Ectodermal cell (in vitro differentiated cells): ENCODE measurements around the gene SLC6A9.

Experiments
- H3K27ac ChIP-seq: 2 replicates; pipeline ENCODE4 v1.7.0; 2013; ENCODE audit warnings: mild to moderate bottlenecking, low read depth, low read length; ENCODE audit not compliant: insufficient read depth, poor library complexity, severe bottlenecking
- H3K27me3 ChIP-seq: 2 replicates; pipeline ENCODE4 v1.7.0; 2013; ENCODE audit warnings: mild to moderate bottlenecking, low read length; ENCODE audit not compliant: insufficient read depth, control insufficient read depth, poor library complexity, severe bottlenecking
- H3K36me3 ChIP-seq: one replicate; pipeline ENCODE4 v1.7.0; 2013; ENCODE audit warnings: low read length; ENCODE audit not compliant: control insufficient read depth, insufficient read depth
- H3K4me1 ChIP-seq: one replicate; pipeline ENCODE4 v1.7.0; 2013; ENCODE audit warnings: low read length; ENCODE audit not compliant: control insufficient read depth, insufficient read depth
- H3K4me3 ChIP-seq: 2 replicates; pipeline ENCODE4 v1.7.0; 2013; ENCODE audit warnings: low read depth, low read length, control low read depth; ENCODE audit not compliant: insufficient read depth
- H3K9me3 ChIP-seq: 2 replicates; pipeline ENCODE4 v1.7.0; 2013; ENCODE audit warnings: mild to moderate bottlenecking, low read length, moderate library complexity; ENCODE audit not compliant: control insufficient read depth
- WGBS, 2 experiments: methylation state at CpG; one replicate each; pipeline ENCODE4 v1.1.7; 2013; ENCODE audit warnings: missing lambda C conversion rate in 2 of 2; 5-methylcytosine and 5-hydroxymethylcytosine counted together

The SLC6A9 gene

GRCh38 chr1:43962324-43962723 lies 68.9 kb downstream of the SLC6A9 start:
- no peak overlapping the region for H3K4me3 ChIP-seq
- 90% methylated on average over 2 of the region's 2 CpGs for WGBS, 2 experiments
- H3K9me3 ChIP-seq = no peaks in the 10 kb centered on the region
- no peaks in the 10 kb centered on the region for H3K27me3 ChIP-seq
- no peaks in the 10 kb centered on the region for H3K4me1 ChIP-seq
- no peak overlapping the region for H3K27ac ChIP-seq
- peaks cover 8% of the 10 kb centered on the region for H3K36me3 ChIP-seq

GRCh38 chr1:43961692-43962091 lies 69.6 kb downstream of the SLC6A9 start:
- Histone ChIP-seq H3K27me3 (no peaks in the 10 kb centered on the region), H3K27ac (no peak overlapping the region), H3K9me3 (no peaks in the 10 kb centered on the region), H3K4me1 (no peaks in the 10 kb centered on the region), H3K4me3 (no peak overlapping the region), H3K36me3 (peaks cover 10% of the 10 kb centered on the region)
- WGBS, 2 experiments = 93 to 96% methylated on average over 3 of the region's 3 CpGs

GRCh38 chr1:43960798-43961197 lies 70.5 kb downstream of the SLC6A9 start:
- Histone ChIP-seq H3K4me3 (no peak overlapping the region), H3K4me1 (no peaks in the 10 kb centered on the region), H3K27ac (no peak overlapping the region), H3K27me3 (no peaks in the 10 kb centered on the region), H3K9me3 (no peaks in the 10 kb centered on the region), H3K36me3 (peaks cover 10% of the 10 kb centered on the region)
- WGBS, 2 experiments = 94 to 95% methylated on average over 8 of the region's 8 CpGs

- Histone ChIP-seq H3K27ac (no peak overlapping the region), H3K4me1 (peaks cover under 1% of the 10 kb centered on the region), H3K4me3 (no peak overlapping the region), H3K9me3 (no peaks in the 10 kb centered on the region), H3K36me3 (peaks cover 10% of the 10 kb centered on the region), H3K27me3 (no peaks in the 10 kb centered on the region)
- WGBS, 2 experiments = 92 to 94% methylated on average over 9 of the region's 9 CpGs
These were observed 72.7 kb downstream of the SLC6A9 start for GRCh38 chr1:43958351-43959255.

GRCh38 chr1:43957407-43958040 lies 73.7 kb downstream of the SLC6A9 start:
- 93 to 94% methylated on average over 7 of the region's 7 CpGs for WGBS, 2 experiments
- Histone ChIP-seq H3K9me3 (no peaks in the 10 kb centered on the region), H3K4me1 (peaks cover 6% of the 10 kb centered on the region), H3K36me3 (peaks cover 10% of the 10 kb centered on the region), H3K27ac (no peak overlapping the region), H3K4me3 (no peak overlapping the region), H3K27me3 (no peaks in the 10 kb centered on the region)

GRCh38 chr1:43956234-43956633 lies 75.0 kb downstream of the SLC6A9 start:
- H3K27ac ChIP-seq = no peak overlapping the region
- H3K4me1 ChIP-seq = peaks cover 6% of the 10 kb centered on the region
- 94 to 95% methylated on average over 8 of the region's 8 CpGs for WGBS, 2 experiments
- H3K4me3 ChIP-seq = no peak overlapping the region
- H3K27me3 ChIP-seq = no peaks in the 10 kb centered on the region
- H3K9me3 ChIP-seq = no peaks in the 10 kb centered on the region
- H3K36me3 ChIP-seq = peaks cover 10% of the 10 kb centered on the region

- Histone ChIP-seq H3K36me3 (peaks cover 10% of the 10 kb centered on the region), H3K4me3 (no peak overlapping the region), H3K9me3 (no peaks in the 10 kb centered on the region), H3K27me3 (no peaks in the 10 kb centered on the region), H3K27ac (no peak overlapping the region), H3K4me1 (peaks cover 6% of the 10 kb centered on the region)
- WGBS, 2 experiments = 89 to 92% methylated on average over 5 of the region's 5 CpGs
These were observed 77.2 kb downstream of the SLC6A9 start for GRCh38 chr1:43954036-43954435.

GRCh38 chr1:43953361-43953760 lies 77.9 kb downstream of the SLC6A9 start:
- Histone ChIP-seq H3K27ac (no peak overlapping the region), H3K4me3 (no peak overlapping the region), H3K27me3 (no peaks in the 10 kb centered on the region), H3K4me1 (peaks cover 6% of the 10 kb centered on the region), H3K36me3 (peaks cover 5% of the 10 kb centered on the region), H3K9me3 (no peaks in the 10 kb centered on the region)
- 91 to 92% methylated on average over 3 of the region's 3 CpGs for WGBS, 2 experiments

GRCh38 chr1:43952731-43953346 lies 78.4 kb downstream of the SLC6A9 start:
- Histone ChIP-seq H3K4me1 (peaks cover 7% of the 10 kb centered on the region), H3K4me3 (no peak overlapping the region), H3K9me3 (no peaks in the 10 kb centered on the region), H3K36me3 (peaks cover 5% of the 10 kb centered on the region), H3K27ac (no peak overlapping the region), H3K27me3 (no peaks in the 10 kb centered on the region)
- 49 to 55% methylated on average over 8 of the region's 8 CpGs for WGBS, 2 experiments
